ENCODE data around the gene OLA1.
"Not testable (repeated sequence)": the region's sequence is repeated elsewhere in the genome, so short reads cannot be mapped to it uniquely, and the experiment has no call there.

OLA1 gene

DNA sequence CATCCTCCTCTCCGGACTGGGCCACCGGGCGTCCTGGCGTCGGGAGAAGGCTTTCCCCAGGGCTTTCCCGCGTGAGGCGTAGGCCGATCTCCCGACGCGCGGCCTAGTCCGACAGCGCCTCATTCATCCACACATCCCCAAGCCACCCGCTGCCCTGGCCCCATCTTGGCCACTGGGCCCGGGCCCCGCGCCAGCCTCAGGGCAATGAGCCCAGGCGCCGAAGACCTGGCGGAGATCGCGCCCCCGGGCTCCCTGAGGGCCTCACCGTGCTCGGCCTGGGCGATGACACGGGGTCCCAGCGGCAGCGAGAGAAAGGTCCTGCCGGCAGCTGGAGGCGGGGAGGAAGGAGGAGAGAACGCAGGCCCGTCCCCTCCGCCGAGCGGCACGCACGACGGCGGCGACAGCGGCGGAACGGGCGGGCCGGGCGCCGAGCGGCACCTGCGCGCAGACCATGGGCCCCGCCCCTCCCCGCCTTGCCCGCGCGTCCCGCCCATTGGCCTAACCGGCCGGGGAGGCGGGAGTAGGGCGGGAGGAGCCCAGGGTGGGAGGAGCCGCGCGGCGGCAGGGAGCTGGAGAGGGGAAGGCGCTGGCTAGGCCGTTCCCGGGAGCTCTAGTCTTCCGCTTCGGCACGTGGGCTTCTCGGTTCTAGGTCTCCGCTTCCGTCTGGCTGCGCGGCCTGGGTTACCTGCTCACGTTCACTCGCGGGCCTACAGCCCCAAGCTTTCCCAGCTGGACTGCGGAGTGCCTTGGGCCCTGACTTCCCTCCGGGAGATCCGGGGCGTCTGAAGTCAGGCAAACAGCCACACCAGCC is at the start of gene OLA1:
Gene OLA1, minus strand, starts transcription at position 346 of the 811 bp plus-strand sequence. CDS start 1,717 bp downstream, outside the sequence.
- DNase-seq, result peak; percentile 98

DNA sequence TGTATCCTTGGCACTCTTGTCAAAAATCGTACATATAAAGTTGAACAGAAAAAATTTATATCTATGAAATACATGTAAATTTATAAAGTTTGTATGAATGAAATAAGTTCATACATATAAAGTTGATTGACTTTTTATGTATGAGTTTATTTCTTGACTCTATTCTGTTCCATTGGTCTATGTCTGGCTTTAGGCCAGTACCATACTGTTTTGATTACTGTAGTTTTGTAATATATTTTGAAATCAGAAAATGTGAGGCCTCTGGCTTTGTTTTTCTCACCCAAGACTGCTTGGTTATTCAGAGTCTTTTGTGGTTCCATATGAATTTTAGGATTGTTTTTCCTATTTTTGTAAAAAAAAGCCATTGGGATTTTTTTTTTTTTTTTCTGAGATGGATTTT is 44.6 kb upstream of the OLA1 start:
- DNase-seq, result no peak

DNA sequence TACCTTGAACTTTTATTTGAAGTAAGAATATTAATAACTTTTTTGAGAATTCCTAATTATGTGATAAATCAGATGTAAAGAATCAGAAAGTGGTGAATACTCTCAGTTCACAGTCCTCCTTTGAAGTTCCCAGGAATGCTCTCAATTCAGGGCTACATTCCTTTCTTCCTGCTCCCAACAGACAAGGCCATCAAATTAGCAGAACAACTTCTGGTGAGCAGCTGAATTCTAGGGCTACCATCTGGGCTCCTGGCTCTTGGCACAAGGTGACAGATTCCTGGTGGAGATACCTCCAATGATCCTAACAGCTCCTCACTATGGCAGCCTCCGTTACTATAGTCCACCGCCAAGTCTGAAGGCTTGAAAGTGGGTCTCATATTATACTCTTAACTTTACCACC is 37.8 kb upstream of the OLA1 start:
- no peak for DNase-seq

DNA sequence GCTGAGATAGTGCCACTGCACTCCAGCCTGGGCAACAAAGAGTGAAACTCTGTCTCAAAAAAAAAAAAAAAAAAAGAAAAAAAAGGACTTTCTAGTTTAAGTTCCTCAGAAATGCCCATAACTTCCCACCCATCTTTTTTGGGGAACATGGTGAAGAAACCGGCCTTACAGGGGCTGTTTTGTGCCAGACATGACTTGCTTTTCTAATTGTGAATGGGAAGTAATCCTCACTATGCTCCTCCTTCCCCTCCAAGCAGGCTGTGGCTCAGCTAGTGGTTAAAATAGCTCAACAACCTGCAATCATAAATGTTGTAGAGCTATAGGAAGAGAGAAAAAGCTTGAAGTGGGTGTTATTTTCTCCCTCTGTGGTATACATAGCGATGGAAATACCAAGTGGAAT is 34.1 kb upstream of the OLA1 start:
- no peak for DNase-seq

DNA sequence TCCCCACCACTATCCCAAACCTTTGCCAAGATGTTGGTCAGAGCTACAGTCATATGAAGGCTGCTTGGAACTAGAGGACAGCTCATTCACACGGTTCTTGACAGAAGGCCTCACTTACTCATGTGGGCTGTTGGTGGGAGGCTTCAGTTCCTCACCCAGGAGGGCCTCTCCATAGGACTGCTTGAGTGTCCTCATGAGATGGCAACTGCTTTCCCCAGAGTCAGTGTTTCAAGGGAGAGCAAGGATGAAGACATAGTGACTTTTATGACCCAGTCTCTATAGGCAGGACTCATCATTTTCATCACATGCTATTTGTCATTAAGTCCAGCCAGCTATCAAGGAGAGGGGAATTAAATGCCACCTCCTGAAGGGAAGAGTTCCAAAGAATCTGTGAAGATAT is 33.4 kb upstream of the OLA1 start:
- DNase-seq, result no peak

DNA sequence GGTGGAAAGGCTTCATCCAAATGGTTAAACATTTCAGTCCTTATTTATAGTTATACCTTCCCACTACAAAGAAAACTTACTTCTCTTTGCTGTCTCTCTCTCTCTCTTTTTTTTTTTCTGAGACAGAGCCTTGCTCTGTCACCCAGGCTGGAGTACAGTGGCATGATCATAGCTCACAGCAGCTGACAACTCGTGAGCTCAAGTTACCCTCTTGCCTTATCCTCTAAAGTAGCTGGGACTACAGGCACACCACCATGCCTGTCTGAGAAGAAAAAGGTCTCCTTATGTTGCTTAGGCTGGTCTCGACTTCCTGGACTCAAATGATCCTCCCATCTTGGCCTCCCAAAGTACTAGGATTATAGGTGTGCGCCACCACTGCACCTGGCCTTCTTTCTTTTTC is 32.3 kb upstream of the OLA1 start:
- DNase-seq, result no peak

DNA sequence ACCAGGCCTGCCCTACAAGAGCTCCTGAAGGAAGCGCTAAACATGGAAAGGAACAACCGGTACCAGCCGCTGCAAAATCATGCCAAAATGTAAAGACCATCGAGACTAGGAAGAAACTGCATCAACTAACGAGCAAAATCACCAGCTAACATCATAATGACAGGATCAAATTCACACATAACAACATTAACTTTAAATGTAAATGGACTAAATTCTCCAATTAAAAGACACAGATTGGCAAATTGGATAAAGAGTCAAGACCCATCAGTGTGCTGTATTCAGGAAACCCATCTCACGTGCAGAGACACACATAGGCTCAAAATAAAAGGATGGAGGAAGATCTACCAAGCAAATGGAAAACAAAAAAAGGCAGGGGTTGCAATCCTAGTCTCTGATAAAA is 21.9 kb upstream of the OLA1 start:
- DNase-seq, result not testable (repeated sequence)

DNA sequence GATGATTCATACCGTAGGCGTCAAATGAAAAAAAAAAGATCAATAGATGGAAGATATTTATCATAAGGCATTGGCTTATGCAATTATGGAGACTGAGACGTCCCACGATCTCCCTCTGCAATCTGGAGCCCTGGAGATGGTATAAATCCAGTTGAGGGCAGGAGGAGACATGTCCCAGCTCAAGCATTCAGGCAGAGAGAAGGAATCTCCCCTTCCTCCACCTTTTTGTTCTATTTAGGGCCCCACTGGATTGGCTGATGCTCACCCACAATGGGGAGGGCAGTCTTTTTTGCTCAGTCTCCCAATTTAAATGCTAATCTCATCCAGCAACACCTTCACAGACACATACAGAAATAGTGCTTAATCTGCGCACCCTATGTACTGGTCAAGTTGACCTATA is 18.0 kb upstream of the OLA1 start:
- DNase-seq, result no peak

DNA sequence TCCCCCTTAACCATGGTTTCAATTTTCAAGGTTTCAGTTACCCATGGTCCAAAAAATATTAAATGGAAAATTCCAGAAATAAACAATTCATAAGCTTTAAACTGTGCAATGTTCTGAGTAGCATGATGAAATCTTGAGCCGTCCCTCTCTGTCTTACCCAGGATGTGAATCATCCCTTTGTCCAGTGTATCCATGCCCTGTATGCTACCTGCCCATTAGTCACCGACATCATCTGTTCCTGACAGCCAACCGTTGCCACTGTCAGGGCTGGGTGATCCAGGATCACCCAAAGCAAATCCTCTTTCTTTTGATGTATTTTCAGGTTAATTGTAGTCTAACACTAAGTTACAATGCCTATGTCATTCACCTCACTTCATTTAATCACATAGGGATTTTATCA is 15.7 kb upstream of the OLA1 start:
- DNase-seq, result no peak

DNA sequence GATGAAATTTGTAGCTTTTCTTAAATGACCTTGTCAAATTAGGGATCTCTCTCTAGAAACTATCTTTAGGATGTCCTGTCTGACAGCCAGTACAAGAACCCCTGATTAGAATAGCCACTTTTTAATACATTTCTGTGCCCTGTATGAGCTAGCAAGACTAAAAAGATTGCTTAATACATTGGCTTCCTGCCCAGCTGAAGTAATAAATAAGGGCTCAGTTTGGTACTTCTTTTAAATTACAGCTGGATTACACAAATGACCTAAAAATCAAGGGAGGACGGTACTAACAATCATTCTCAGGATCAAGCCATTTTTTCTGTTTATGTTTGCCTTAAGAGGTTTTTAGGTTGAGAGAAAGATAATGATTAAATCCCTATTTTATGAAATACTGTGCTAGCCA is 11.6 kb upstream of the OLA1 start:
- no peak for DNase-seq

DNA sequence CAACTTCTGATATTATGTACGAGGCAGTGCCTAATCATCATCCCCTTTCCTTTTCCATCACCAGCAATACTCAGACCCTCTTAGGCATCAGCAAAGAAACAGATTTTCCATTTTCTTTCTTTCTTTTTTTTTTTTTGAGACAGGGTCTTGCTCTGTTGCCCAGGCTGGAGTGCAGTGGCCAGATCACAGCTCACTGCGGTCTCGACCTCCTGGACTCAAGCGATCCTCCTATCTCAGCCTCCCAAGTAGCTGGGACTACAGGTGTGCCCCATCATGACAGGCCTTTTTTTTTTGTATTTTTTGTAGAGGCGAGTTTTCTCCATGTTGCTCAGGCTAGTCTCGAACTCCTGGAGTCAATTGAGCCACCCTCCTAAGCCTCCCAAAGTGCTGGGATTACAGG is 5.9 kb upstream of the OLA1 start:
- DNase-seq, result no peak

DNA sequence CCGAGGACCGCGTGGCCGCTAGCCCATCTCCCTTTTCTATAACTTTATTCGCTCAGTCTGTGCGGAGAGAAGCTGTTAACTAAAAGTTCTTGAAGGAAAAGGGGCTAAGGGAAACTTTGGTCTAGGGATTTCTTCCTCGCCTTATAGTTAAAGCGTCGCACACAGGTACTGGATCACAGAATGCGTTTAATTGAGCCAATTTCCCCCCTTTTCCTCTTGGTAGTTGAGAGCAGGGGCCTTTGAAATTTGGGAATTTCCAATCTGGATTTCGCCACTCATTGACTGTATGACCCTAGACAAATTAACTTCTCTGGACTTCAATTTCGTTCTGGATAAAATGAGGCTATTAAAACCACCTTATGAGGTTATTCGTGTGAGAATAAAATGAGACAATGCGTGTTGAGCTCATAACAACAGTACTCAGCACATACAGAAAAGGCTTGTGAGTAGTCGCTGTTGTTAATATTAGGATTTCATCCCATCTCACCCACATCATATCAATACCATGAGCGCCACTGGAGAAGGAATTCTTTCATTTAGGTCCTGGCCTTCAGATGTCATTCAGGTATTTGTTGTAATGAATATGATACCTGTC is 763 bp upstream of the OLA1 start:
- DNase-seq, result no peak

DNA sequence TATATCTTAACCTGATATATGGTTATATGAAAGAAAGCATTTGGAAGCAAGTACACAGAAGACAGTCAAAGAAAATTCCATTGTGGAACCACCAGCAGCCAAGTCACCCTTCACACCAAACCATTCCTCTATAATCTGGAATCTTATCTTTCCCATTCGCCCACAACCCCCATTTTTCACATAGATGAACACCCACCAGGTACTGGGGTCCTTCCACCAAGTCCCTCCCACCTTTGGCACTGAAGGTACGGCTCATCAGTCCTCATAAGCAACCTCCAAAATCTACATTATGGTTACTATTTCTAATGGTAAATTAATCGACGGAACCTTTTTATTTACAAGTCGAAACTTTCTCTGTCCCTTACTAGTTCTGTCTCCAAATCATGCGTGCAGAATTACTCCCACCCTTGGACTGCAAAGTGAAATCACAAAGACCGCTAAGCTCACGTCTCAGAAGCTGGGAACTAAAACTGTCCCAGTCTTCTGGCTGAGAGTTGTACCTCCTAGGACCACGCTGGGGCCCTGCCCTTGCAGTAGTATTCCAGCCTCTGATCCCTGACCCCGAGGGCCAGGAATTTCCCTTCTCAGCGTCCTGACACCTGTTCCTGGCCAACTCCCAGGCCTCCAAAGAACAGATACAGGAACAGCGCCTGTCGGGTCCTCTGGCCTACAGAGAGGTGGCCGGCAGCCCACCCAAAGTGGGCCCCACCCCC is 702 bp downstream of the OLA1 start:
- no peak for DNase-seq

DNA sequence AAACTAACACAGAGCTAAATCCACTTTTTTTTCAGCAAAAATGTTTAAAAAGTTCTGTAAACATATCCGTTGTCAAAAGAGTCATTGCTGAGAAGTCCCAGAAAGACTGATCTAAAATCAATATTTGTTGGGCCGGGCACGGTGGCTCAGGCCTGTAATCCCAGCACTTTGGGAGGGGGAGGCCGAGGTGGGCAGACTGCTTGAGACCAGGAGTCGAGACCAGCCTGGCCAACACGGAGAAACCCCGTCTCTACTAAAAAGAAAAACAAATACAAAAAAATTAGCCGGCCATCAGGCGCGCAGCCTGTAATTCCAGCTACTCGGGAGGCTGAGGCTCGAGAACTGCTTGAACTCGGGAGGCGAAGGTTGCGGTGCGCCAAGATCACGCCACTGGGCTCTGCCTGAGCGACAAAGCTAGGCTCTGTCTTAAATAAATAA is 1.4 kb downstream of the OLA1 start:
- DNase-seq, result no peak

DNA sequence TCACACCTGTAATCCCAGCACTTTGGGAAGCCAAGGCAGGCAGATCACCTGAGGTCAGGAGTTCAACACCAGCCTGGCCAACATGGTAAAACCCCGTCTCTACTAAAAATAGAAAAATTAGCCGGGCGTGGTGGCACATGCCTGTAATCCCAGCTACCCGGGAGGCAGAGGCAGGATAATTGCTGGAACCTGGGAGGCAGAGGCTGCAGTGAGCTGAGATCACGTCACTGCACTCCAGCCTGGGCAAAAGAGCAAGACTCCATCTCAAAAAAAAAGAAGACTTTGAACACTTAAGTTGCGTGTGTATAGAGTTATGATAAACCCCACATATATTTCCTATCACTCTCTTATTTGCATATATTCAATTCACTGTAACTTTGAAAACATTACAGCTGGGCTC is 2.7 kb downstream of the OLA1 start:
- DNase-seq, result not testable (repeated sequence)

DNA sequence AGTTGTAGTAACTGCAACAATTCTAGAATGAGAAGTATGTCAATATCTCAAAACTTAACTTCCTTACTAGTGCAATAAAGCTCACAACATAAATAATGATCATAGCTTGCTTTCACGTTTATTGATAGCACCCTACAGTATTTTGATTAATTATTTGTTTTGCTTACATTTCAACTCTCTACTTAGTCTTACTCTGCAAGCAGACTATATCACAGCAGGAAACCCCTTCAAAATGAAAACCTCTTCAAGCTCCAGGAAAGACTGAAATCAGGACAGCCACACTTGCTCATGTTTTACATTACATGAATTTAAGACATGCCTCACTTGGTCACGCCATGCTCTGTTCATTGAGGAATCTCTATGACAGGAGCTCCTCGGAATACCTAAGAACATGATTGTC is 3.3 kb downstream of the OLA1 start:
- DNase-seq, result no peak

DNA sequence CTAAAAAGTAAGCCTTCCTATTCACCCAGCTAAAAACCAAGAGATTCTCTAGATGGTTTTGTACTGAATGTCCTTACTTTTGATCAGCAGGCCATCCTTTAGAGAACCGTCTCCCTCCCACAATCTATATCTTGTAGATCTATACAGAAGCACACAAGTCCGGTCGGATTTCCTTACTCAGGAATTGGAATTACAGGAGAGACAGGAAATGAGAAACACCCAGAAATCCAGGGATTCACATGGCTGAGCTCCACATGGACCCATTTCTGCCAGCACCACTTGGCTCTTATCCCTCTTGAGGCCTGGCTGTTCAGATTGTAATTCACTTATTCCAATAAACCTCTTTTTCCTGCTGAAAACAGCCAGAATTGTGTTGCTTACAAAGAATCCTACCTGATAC is 4.5 kb downstream of the OLA1 start:
- no peak for DNase-seq

DNA sequence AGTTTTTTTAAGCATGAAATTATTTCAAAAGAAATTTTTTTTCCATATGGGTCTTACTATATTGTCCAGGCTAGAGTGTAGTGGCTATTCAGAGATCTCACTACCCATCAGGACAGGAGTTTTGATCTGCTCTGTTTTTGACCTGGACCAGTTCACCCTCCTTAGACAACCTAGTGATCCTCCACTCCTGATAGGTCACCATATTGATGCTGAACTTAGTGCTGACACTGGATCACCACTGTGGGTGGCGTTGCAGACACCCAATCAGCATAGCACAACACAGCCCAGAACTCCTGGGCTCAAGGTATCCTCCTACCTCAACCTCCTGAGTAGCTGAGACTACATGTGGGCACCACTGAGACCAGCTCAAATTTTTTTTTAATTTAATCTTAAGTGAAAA is 8.2 kb downstream of the OLA1 start:
- DNase-seq, result no peak

DNA sequence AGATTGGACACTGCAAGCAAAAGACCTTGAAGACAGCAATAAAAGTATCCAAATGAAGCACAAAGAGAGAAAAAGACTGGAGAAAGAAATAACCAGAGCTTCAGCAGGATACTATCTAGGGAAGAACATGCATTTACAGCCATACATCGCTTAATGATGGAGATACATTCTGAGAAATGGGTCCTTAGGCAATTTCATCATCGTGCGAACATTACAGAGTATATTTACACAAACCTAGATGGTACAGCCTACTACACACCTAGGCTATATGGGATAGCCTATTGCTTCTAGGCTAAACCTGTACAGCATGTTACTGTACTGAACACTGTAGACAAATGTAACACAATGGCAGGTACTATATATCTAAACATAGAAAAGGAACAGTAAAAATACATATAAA is 11.9 kb downstream of the OLA1 start:
- DNase-seq, result no peak

DNA sequence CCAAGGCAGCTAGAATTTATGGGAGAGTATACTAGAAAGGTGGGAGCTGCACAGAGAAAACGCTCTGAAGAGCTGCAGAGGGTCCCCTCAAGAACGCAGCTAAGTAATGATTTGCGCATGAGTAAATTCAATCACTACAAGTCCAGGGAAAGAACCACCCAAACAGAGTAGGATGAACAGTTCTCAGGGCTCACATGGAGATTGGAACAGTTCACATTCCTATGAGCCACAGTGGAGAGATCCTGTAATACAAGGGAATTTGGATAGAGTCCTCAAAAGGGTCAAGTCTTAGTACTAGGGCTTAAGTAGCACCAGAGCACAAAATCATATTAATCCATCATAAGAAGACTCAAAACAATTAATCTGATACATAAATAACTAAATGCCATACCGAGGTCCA is 12.7 kb downstream of the OLA1 start:
- DNase-seq, result no peak

DNA sequence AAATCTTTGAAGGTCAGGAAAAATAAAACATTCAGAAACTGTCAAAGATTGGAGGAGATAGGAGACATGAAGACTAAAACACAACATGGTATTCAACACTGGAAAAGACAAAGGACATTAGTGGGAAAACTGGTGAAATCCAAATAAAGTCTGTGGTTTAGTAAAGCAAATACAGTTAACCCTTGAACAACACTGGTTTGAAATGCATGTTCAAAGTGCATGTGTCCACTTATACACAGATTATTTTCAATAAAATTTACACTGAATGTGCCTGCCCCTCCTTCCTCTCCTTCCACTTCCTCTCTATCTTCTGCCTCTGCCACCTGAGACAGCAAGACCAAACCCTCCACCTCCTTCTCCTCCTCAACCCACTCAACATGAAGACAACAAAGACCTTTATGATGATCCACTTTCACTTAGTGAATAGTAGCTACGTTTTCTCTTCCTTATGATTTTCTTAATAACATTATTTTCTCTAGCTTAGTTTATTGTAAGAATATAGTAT is 14.5 kb downstream of the OLA1 start:
- DNase-seq, result no peak

DNA sequence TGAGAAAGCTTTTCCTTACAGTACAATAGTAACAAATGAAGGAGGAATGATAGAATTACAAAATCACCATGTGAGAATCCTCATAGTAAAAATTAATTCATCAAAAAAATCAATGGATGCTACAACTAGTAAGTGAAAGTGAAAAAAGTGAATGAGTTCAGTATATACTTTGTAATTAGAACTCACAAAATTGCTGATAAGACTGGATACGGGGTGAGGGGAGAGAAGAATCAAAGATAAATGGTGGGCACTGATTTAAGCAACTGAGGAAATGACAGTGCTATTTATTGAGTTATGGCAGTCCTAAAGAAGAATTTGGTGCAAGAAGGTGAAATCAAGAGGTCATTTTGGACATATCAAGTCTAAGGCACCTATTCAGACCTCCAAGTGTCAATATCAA is 20.6 kb downstream of the OLA1 start:
- DNase-seq, result no peak

DNA sequence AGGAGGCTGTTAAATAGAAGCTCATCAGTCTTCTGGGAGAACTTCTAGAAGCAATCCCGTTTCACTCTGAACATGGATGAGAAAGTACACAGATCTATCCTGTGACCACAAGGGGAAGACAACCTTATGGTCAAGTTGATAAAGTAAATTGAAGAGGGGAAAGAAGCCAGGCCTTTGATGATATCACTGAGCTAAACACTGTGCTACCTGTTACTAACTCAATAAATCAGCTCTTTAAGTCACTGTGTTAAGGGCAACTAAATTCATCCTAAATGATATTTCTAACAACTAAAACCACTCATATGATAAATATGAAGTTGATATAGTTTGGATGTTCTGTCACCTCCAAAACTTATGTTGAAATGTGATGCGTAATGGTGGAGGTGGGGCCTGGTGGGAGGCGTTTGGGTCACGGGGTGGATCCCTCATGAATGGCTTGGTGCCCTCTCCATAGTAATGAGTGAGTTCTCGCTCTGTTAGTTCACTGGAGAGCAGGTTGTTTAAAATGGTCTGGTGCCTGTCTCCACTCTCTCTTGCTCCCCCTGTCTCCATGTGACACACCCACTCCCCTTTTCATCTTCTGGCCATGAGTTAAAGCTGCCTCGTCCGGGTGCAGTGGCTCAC is 23.6 kb downstream of the OLA1 start:
- DNase-seq, result no peak

All from CD4-positive, alpha-beta T cell treated with Interleukin-6 for 4 hours (primary cell).